Right renal pelvis (tissue), 4 donors: Measurements from ENCODE around the gene PRKX. TPM values are rescaled to one million over a fixed set of nuclear protein-coding genes. Genes with fewer than 3 reads are reported as not detected.
"Not testable (repeated sequence)": the region's sequence is repeated elsewhere in the genome, so short reads cannot be mapped to it uniquely, and the experiment has no call there.

Experiments
- DNase-seq, 4 donors: peaks; one replicate each; pipeline ENCODE4 v3.0.0-alpha.2; 2013; ENCODE audit warnings: low read depth in 4 of 4, low spot score in 3 of 4, missing footprints in 1 of 4
- polyA plus RNA-seq, 4 donors: library from polyadenylated mRNA; unstranded; fragments of 120-200 nt; gene quantifications; one replicate each; pipeline ENCODE4 v1.2.1, GENCODE V29; 2013; ENCODE audit not compliant: insufficient read length in 4 of 4

Gene PRKX
- polyA plus RNA-seq, 4 donors, result 11.9 to 16.3 (median 13.8) TPM

DNA sequence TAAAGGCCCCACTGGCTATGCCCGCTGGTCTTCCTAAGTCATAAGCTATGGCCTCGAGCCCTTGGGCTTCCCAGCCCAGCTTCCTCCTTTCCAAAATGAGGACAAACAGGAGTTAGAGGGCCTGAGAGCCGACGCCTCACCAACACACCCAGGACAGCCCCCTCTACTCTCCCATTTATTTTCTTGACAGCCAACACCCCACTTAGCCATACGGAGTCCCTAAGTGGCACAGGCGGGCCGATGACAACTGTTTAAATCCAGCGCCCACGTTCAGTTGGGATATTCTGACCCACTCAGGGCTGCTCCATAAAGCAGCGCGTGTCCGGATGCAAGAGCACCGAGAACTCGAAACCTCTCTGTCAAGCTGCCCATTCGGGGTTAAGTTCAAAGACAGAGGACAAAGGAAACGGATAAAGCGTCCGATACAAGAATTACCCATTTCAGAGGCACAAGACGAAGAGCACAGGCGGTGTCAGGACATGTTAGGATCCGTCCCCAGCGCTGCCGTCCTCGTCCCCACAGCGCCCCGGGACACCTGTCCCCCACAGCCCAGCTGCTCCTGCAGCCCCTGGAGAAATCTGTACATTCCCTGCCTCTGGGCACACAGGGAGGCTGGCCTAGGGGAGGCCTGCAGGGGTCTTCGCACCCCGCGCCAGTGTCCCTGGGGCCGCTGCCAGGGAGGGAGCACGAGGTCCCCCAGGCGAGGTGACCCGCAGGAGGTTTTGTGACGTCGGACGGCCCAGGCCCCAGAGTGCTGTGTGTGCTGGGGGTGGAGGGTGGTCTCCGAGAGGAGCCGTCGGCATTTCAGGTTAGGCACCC, 1.2 kb downstream of the PRKX start:
- no peak for DNase-seq

- no peak for DNase-seq
Observed at GRCh38 chrX:3711331-3711917, 2.0 kb downstream of the PRKX start.

- not testable (repeated sequence) for DNase-seq
Observed at GRCh38 chrX:3707673-3708274, 5.7 kb downstream of the PRKX start.

- DNase-seq, result no peak
Observed at GRCh38 chrX:3706481-3706880, 7.0 kb downstream of the PRKX start.

DNA sequence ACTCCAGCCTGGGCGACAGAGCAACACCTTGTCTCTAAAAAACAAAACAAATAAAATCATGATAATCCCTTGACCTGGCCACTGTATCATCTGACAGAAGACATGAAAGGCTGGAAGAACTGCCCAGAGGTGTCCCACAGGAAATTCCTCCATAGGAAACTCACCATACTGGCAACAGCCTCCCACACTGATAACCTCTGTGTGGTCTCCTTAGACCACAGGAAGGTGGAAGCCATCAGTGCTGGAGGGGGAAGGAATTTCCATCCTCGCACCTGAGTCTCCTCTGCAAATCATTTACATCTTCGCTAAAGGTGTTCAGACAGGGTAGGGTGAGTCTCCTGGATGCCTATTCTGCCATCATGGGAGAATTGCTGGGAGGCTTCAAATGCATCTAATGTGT, 10.2 kb downstream of the PRKX start:
- not testable (repeated sequence) for DNase-seq

DNA sequence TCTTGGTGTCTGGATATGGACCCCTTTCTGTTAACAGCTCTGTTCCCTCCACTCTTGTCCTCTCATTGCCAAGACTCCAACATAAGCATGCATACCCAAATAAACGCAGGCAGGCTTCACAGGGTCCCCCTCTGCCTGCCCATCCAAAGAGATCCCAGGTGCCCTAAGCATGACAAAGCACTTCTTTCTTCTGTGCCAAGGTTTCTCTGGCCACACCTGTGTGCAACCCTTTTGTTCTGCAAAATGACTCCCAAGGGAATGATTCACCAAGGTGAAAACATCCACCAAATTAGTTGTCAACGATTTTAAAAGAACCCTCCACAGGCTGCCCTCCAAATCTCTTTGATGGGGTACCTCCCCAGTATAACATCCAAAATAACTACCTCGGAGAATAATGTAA, 11.4 kb downstream of the PRKX start:
- DNase-seq, result not testable (repeated sequence)

GRCh38 chrX:3701445-3701928, 12.0 kb downstream of the PRKX start:
- not testable (repeated sequence) for DNase-seq

- DNase-seq, result no peak
Observed at GRCh38 chrX:3699821-3700381, 13.5 kb downstream of the PRKX start.

- DNase-seq, result no peak
Observed at GRCh38 chrX:3697701-3698279, 15.7 kb downstream of the PRKX start.

- no peak for DNase-seq
Observed at GRCh38 chrX:3697220-3697684, 16.2 kb downstream of the PRKX start.

DNA sequence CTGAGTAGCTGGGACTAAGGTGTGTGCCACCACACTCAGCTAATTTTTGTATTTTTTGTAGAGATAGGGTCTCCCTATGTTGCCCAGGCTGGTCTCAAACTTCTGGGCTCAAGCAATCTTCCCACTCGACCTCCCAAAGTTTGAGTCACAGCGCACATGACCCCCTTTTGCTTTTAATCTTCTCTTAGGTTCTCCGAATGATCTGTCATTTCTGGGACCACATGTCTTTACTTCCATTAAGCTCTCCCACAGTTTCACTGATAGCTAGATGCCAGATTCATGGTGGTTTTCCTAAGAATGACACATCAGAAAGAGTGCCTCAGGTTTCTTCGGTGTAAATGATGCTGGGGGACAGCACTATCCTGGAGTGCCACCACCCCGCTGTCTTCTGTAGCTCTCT, 17.9 kb downstream of the PRKX start:
- no peak for DNase-seq

DNA sequence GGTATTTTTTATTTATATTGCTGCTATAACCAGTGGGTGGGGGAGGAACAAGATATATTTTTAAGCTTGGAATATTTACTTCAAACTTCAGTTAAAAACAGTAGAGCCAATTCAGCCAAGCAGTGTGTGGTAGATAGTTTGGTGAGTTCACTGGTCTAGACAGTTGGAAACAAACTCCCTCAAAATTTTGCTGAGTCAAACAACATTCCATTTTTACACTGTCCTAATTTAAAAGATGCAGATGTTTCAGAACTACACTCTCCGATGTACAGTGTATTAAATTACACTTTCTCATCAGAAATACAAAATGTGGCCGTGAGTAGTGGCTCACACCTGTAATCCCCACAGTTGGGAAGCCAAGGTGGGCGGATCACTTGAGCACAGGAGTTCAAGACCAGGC, 23.3 kb downstream of the PRKX start:
- DNase-seq, result no peak

DNA sequence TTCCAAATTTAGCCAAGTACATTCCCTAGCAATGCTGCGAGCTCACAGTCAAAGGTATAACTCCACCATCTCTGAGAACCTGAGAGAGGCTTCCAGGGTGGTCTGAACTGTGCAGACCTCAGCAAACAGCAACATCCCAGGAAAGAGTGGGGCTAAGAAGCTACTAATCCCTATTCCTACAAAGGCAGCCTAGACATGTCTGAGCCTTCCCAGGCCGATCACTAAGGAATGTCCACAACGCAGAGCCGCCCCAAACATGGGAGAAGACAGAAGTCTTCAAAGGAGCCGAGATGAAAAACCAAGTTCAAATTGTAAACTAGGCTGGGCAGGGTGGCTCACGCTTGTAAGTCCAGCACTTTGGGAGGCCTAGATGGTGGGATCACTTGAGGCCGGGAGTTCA, 30.2 kb downstream of the PRKX start:
- DNase-seq, result not testable (repeated sequence)

DNA sequence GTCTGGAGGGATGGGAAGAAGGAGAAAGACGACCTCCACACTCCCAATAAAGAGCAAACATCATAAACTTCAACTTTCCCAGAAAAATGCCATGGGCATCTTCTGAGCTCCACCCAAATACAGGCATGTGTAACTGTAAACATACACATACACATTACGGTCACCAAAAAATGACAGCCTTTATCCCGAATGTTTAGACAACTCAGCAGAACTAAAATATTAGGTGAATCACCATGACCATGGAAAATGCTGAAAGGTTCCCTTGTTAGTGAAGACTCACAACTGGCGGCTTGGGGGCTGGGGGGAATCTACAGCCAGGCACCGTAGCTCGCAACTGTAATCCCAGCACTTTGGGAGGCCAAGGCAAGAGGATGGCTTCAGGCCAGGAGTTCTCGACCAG, 33.0 kb downstream of the PRKX start:
- no peak for DNase-seq

DNA sequence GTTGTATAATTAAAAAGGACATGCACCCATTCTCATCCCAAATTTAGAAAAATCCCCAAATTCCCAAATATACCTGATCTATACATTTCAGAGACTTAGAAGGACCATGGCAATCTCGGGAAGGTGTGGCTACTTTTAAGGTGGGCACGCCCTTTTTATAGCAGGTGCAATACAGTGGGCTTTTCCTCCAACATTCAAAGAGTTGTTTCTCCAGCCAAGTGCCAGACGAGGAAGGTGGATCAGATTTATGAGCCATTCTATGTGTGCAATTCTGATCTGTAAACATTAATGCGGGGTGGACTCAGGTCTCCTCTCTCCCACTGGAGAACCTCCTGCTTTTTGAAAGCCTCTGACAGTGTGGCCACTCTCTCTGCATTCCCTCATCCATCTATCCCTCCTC, 33.8 kb downstream of the PRKX start:
- no peak for DNase-seq

GRCh38 chrX:3678328-3678727, 35.1 kb downstream of the PRKX start:
- DNase-seq, result no peak

GRCh38 chrX:3674881-3675280, 38.6 kb downstream of the PRKX start:
- no peak for DNase-seq

DNA sequence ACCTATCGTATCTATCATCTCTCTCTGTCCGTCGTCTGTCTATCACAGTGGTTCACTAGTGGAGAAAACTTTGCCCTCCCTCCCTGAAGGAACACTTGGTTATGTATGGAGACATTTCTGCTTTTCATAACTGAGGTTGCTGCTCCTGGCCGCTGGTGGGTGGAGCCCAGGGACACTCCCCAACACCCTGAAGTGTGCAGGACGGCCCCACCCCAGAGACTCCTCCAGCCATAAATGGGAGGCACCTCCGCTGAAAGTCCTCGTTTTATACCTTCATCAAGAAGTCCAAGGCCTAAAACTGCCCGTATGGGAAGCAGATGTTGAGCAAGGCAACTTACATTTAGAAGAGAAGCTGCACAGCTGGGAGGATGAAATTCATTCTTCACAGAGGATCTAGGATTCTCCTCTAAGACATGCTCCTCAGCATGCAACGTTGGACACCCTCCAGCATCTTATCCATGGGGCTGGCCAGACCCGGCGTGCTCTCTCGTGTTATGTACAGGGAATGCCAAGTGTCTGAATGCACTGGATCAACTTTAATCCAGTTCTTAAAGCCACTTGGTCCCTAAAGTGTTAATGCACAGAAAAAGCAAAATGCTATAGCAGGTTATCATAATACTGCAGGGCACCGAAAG, 43.5 kb downstream of the PRKX start:
- no peak for DNase-seq

- DNase-seq, result no peak
Observed at GRCh38 chrX:3666975-3667374, 46.5 kb downstream of the PRKX start.

DNA sequence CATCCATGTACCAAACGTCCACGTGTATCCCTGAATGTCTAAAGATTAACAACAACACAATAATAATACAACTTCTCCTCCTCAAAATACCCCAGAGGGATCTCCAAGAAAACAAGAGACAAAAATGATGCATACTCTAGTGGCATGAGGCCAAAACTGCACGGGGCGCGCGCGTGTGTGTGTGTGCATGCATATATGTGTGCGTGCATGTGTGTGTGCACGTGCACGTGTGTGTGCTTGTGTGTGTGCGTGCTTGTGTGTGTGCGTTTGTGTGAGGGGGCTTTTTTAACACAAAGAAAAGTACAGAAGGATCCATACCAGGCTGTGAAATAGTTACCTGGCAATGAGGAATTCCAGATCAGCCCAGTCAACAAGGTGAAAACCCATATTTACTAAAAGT, 48.5 kb downstream of the PRKX start:
- DNase-seq, result no peak
